Uterus (tissue), 2 donors: Measurements from ENCODE around the gene SDSL.

ENCODE experiments used
- POLR2A ChIP-seq, 2 donors: fragments of 450-650 bp; IDR thresholded peaks; one replicate each; pipeline ENCODE4 v1.6.1; 2016; ENCODE audit warnings: antibody characterized with exemption in 2 of 2, mild to moderate bottlenecking in 1 of 2, moderate library complexity in 1 of 2
- TF ChIP-seq, protein P1 (sequence below), 4 experiments: fragments of 200-600 bp in 2 of 4; fragments of 450-650 bp in 2 of 4; sonication (generic) in 2 of 4; IDR thresholded peaks; one replicate each; pipeline ENCODE4 v1.5.1; 2016 to 2019; ENCODE audit warnings: antibody characterized with exemption in 4 of 4, mild to moderate bottlenecking in 2 of 4, moderate library complexity in 1 of 4

DNA sequence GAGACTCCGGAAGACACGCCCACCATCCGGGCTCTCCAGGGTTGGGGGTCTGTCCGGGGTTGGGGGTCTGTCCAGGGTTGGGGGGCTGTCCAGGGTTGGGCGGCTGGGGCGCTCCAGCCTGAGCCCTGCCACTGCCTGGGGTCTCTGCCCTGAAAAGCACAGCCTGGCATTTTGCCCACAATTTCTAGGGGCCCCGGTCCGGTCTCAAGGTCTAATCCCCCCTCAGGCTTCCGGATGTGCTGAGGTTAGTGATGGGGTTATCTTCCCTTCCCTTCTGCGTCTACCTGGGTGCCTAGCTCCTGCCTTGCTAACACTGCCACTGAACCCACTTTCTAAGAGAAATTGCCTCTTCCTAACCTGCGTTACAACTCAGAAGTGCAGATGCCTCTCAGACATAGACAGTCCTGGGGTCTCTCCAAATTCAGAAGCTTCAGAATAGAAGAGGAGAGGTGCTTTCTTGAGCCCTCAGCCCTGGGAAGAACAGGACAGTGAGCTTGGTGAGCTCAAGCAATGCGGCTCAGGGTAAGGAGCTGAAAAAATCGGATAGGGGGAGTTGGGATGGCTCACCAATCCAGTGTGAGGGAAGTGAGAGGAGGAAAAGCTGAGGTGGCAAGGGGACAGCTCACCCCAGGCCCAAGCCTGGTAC, 43.8 kb downstream of the SDSL start:
- TF ChIP-seq, protein P1, sequence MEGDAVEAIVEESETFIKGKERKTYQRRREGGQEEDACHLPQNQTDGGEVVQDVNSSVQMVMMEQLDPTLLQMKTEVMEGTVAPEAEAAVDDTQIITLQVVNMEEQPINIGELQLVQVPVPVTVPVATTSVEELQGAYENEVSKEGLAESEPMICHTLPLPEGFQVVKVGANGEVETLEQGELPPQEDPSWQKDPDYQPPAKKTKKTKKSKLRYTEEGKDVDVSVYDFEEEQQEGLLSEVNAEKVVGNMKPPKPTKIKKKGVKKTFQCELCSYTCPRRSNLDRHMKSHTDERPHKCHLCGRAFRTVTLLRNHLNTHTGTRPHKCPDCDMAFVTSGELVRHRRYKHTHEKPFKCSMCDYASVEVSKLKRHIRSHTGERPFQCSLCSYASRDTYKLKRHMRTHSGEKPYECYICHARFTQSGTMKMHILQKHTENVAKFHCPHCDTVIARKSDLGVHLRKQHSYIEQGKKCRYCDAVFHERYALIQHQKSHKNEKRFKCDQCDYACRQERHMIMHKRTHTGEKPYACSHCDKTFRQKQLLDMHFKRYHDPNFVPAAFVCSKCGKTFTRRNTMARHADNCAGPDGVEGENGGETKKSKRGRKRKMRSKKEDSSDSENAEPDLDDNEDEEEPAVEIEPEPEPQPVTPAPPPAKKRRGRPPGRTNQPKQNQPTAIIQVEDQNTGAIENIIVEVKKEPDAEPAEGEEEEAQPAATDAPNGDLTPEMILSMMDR (IDR thresholded peaks at IDR 0.05) = no peak
- TF ChIP-seq POLR2A (IDR thresholded peaks at IDR 0.05) = no peak
